Erythroblast (primary cell): ENCODE results near the gene FZD2.
"Not testable (repeated sequence)": the region's sequence is repeated elsewhere in the genome, so short reads cannot be mapped to it uniquely, and the experiment has no call there.

Experiments used
- DNase-seq, 2 experiments: peaks; one replicate each; lab custom pipeline; 2025; lab: John Stamatoyannopoulos, UW
- GATA1 ChIP-seq: IDR thresholded peaks from 2 replicates; pipeline ENCODE4 v1.6.1; 2011; ENCODE audit warnings: low read depth, mild to moderate bottlenecking, control low read depth, low read length, moderate library complexity
- POLR2A ChIP-seq: IDR thresholded peaks from 2 replicates; pipeline ENCODE4 v1.6.1; 2011; ENCODE audit warnings: mild to moderate bottlenecking, low read length

The FZD2 gene

GRCh38 chr17:44581868-44582267 is 24.6 kb downstream of the FZD2 start:
- peak; percentile 7 to 11 for DNase-seq
- TF ChIP-seq GATA1 (no peak), POLR2A (no peak)

DNA sequence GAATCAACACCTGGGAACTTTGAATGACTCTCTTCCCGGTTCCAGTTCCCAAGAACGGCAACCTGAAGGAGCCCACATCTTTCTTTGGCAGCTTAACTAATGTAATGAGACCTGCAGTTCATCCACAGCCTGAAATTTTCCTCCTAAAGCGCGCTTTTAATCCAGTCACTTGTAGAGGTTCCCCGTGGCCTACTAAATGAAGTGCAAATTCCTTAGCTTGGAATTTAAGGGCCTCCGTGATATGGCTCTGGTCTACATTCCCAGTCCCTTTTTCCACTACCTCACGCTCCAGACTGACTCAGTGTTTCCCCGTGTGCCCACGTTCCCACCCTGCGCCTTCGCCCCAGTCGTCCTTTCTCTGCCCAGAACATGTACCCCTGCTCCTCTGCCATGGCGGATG is 27.2 kb downstream of the FZD2 start:
- DNase-seq, result no peak
- TF ChIP-seq POLR2A (no peak), GATA1 (no peak)

DNA sequence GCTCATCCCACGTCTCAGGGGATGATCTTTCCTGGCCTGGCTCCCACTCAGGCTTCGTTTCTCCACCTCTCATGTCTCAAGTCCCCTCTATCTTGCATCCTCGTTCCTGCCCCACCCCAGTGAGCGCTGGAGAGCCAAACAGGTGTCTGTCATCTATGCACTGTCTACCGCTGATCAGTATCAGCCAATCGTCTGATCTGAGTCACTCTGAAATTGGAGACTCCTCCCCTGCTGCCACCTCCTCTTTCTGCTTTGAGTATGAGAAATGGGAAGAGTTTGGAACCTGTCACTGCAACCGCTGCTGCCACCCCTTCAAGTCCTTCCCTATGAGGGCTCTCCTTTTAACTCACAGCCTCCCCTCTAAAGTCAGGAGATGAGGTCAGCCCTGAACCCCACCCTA is 28.0 kb downstream of the FZD2 start:
- DNase-seq, result no peak

DNA sequence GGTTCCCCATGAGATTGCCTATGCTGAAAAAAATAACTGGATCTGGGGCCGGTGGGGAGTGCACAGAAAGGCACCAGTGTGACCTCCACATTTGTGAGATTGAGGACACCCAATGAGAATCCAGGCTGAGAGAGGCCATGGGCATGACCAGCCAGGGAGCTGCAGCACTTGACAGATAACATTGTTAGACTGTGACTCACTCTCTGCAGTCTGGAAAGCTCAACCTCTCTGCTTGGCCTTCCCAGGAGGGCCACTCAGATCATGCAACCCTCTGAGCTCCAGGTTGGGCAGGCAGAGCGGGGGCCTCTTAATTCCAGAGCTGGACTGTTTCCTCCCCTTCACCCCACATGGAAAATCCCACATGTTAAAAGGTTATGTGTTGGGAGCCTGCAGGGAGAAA is 30.1 kb downstream of the FZD2 start:
- DNase-seq, result no peak
- no peak for TF ChIP-seq POLR2A
- TF ChIP-seq GATA1, result no peak

More for the DNA sequence above, 28.0 kb downstream of the FZD2 start:
- TF ChIP-seq GATA1 (no peak), POLR2A (no peak)

DNA sequence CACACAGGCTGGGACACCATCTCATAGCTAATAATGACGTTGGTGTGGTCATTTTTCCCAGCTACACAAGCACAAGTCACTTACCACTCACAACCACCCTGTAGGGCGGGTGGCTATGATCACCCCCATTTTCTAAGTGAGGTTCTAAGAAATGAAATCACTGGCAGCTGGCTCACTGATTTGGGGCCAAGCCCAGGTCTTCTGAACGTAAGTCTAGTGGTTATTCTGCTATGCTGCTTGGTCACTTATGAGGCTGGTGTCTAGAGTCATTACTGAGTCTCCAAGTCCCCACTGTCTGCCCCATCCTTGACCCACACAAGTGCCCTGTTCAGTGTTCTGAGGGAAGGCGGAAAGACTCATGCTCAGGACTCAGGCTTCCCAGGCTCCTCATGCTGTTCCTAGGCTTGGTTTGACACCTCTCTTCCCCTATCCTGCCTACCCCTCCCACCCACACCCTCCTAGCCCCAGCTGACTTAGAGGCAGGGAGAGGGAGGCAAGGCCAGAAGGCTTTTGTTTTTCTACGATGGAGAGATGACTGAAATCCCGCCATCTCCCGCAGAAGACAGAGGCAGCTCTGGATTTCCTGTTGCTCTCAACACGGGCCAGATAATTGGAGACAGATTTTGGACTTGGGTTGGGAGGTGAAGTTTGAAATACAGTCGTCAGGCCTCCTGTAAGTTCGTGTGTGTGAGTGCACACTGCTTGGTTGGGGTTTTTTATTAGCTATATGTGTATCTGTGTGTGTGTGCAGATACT is 32.2 kb downstream of the FZD2 start:
- no peak for TF ChIP-seq GATA1
- TF ChIP-seq POLR2A, result no peak
- no peak for DNase-seq

- not testable (repeated sequence) for DNase-seq
These were observed 32.8 kb downstream of the FZD2 start for GRCh38 chr17:44590072-44590462.

DNA sequence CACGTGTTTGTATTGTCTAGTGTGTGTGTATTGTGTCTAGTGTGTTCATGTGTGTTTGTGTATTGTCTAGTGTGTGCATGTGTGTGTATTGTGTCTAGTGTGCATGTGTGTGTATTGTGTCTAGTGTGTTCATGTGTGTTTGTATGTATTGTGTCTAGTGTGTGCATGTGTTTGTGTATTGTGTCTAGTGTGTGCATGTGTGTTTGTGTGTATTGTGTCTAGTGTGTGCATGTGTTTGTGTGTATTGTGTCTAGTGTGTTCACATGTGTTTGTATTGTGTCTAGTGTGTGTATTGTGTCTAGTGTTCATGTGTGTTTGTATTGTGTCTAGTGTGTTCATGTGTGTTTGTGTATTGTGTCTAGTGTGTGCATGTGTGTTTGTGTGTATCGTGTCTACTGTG is 33.5 kb downstream of the FZD2 start:
- not testable (repeated sequence) for DNase-seq

DNA sequence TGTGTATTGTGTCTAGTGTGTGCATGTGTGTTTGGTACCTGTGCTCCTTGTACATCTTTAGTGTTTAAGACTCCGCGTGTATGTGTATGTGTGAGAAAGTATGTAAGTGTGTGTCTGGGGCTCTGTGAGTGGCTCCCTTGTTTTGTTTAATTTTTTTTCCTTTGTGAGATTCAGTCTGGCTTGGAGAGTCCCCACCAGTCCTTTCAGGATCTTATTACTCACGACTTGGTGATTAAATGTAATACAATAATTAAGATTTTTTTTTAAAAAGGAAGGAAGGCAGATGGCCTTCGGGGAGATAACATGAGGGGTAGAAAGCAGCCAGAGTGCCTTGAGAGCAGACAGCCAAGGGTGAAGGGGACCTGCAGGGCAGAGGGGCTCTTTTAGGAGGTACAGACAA is 33.9 kb downstream of the FZD2 start:
- no peak for DNase-seq
- TF ChIP-seq POLR2A (no peak), GATA1 (no peak)

- TF ChIP-seq GATA1 (no peak), POLR2A (no peak)
- no peak for DNase-seq
These were observed 35.9 kb downstream of the FZD2 start for GRCh38 chr17:44593156-44593555.

GRCh38 chr17:44595216-44595775 is 38.0 kb downstream of the FZD2 start:
- TF ChIP-seq GATA1, result no peak
- no peak for TF ChIP-seq POLR2A
- DNase-seq, result no peak

DNA sequence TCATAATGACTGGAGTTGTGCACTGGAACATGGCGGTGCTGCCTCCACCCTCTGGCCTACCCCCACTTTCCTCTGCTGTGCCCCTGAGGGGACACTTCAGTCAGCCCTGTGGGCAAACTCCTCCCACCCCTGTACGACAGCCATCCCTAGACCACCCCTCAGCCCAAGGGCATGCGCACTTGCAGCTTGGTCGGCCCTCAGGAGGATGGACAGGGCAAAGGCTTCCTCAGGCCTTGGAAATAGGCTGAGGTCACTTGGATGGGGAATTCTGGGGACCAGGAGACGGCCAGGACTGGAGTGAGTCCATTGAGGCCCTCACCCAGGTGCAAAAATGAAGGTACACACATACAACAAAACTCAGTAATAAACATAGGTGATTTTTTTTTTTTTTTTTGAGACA is 41.0 kb downstream of the FZD2 start:
- DNase-seq, result no peak
- TF ChIP-seq POLR2A (no peak), GATA1 (no peak)

DNA sequence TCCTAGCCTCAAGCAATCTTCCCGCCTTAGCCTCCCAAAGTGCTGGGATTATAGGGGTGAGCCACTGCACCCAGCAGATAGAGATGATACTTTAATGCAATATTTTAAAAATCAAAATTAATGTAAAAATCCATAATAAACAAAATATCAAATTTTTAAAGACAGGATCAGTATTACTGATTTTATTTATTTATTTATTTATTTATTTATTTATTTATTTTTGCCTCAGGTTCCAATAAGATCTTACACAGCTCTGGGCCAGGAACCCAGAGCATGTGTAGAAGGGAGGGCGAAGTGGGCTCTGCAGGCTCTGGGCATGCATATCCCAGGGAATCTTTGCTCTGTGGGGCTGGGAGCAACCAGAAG is 41.6 kb downstream of the FZD2 start:
- no peak for TF ChIP-seq GATA1
- no peak for TF ChIP-seq POLR2A
- no peak for DNase-seq

DNA sequence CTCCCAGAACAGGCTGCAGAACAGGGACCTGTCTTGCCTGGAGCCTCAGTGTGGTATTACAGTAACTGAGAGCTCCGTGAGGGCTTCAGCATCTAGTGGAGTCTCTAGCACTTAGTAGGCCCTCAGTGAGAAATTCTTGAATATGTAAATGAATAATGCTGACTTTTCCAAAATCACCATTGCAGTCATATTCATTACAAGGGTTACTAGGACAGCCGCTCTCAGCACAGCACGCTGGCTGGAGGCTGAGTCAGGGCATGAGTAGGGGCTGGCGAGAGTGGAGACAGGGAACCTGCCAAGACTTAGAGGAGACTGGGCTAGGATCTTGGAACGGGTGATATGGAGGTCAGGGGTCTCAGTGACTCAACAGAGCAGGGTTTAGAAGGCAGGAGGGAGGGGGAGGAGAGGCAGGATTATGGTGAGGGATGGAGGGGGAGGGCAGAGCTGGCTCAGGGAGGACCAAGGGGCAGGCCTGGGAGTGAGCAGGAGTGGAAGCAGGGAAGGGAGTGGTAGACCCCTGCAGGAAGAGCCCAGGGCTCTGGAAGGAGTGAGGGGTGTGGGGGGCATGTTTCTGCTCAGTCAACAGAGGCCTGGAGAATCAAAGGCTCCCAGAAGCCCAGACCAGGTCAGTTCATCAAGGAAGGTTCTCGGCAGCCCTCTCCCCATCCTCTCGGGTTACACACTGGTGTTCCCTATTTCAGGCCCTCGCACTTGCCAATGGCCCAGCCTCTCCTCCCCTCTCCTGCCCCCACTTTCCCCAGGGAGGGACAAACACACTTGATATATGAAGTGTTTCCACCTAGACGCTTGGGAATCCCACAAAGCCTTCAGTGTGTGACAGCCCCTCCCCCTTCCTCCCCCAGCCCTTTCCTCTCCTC is 42.3 kb downstream of the FZD2 start:
- TF ChIP-seq GATA1 (no peak), POLR2A (no peak)
- DNase-seq, result no peak

GRCh38 chr17:44601539-44601938 is 44.3 kb downstream of the FZD2 start:
- DNase-seq, result no peak

DNA sequence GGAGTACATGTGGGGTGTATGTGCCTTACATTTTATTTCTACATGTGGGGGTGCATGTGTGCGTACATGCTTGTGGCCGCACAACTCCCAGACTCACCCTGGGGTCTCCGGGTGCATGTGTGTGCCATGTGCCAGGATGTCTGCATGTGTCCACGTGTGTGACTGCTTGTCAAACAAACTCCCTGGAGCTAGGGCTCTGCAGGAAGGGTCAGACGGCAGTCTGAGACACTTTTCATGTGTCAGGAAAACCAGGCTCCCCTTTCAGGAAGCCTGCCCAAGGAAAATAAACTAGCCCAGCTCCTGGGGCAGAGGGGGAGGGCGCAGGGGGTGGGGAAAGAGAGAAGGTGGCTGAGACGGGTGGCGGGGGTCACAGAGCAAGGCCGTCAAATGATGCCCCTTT is 44.7 kb downstream of the FZD2 start:
- TF ChIP-seq GATA1 (no peak), POLR2A (no peak)

More at GRCh38 chr17:44601539-44601938, 44.3 kb downstream of the FZD2 start:
- no peak for TF ChIP-seq POLR2A
- TF ChIP-seq GATA1, result no peak

More for the DNA sequence above, 44.7 kb downstream of the FZD2 start:
- DNase-seq, result no peak
